ENCODE measurements around the gene MAML3. TPM values are rescaled to one million over a fixed set of nuclear protein-coding genes. Genes with fewer than 3 reads are reported as not detected.

The MAML3 gene
- total and polyA plus RNA-seq, 2 of the 13 experiments (the other 11 are each of a cell fraction or from before 2014, with no cell fraction given), result 0.05 to 0.13 TPM

- Histone ChIP-seq H3K4me2 (ENCODE audit: low read depth, low read length) (no peak overlapping the region), H3K79me2 (ENCODE audit: insufficient read depth, low read length) (no peaks in the 10 kb centered on the region), H3K4me1 (ENCODE audit: insufficient read depth, low read length) (peaks cover 46% of the 10 kb centered on the region), H3K27ac (ENCODE audit: extremely low read length, insufficient read depth, low read length) (no peak overlapping the region), H3K4me3 (replicated peaks in 1 of 3; ENCODE audit: insufficient read depth in 1 of 3, low read depth in 2 of 3, low read length in 3 of 3) (no peak overlapping the region), H3K36me3 (replicated peaks in 1 of 2; ENCODE audit: control insufficient read depth in 1 of 2, insufficient read depth in 2 of 2, low read length in 2 of 2) (no peaks in the 10 kb centered on the region), H3K9ac (ENCODE audit: insufficient read depth, low read depth, low read length) (no peak overlapping the region), H3K9me3 (ENCODE audit: low read length) (no peaks in the 10 kb centered on the region), H4K20me1 (ENCODE audit: insufficient read depth, low read length) (no peaks in the 10 kb centered on the region), H3K27me3 (ENCODE audit: control insufficient read depth in 1 of 2, insufficient read depth in 2 of 2, low read length in 2 of 2) (peaks cover 0 to 15% of the 10 kb centered on the region in 2 experiments; a peak in 4 of 5 replicates), H2AFZ (ENCODE audit: low read length) (no peak overlapping the region)
- no TSS peak for BruUV-seq (replicated peaks)
- ChIA-PET CTCF (ENCODE audit: low intra/inter-chr PET ratio, low total read pairs) (no interaction called here), POLR2A (no interaction called here)
- in situ Hi-C loops (cut with HindIII; ENCODE audit: extremely low pct_ligation_motif_present, low pct_unique_long_range_greater_than_20kb) (no loop called here), intact Hi-C loops (cut with micrococcal nuclease; ENCODE audit: unreplicated experiment) (no loop called here)
- FAIRE-seq (no peak), DNase-seq (ENCODE audit: low spot score) (no peak), ATAC-seq (peak; percentile 22; the same call in 1 of the 3 replicates)
- TF ChIP-seq PRDM15 (CRISPR knock-in tag; IDR thresholded peaks at IDR 0.05) (peak; percentile 67; the same call in 1 of the 2 replicates), ZNF503 (CRISPR knock-in tag; IDR thresholded peaks at IDR 0.05) (no peak), TEAD3 (CRISPR knock-in tag; optimal IDR thresholded peaks at IDR 0.05; ENCODE audit: borderline replicate concordance) (peak; percentile 68)
- 9% methylated on average over 3 of the region's 3 CpGs for WGBS (ENCODE audit: low lambda C conversion rate)
Observed at GRCh38 chr4:139919521-139919920, 234.5 kb downstream of the MAML3 start.

Measured in HepG2 (cell line).